HG03025 (cell line): Measurements from ENCODE around the gene ADAMTSL4.

Experiments used
- ATAC-seq: cut with Tn5 transposase; IDR thresholded peaks from one replicate; pipeline ENCODE4 v1.9.1; 2021; ENCODE audit warnings: mild to moderate bottlenecking, moderate library complexity; ENCODE audit not compliant: unreplicated experiment, low FRiP score

ADAMTSL4 gene

GRCh38 chr1:150553392-150554085, 4.3 kb downstream of the ADAMTSL4 start:
- no peak for ATAC-seq

GRCh38 chr1:150554086-150554452, 4.9 kb downstream of the ADAMTSL4 start:
- no peak for ATAC-seq

- no peak for ATAC-seq
Observed at GRCh38 chr1:150555198-150555970, 6.2 kb downstream of the ADAMTSL4 start.

- no peak for ATAC-seq
Observed at GRCh38 chr1:150555971-150556865, 7.0 kb downstream of the ADAMTSL4 start.

GRCh38 chr1:150557065-150557600, 7.9 kb downstream of the ADAMTSL4 start:
- no peak for ATAC-seq

- ATAC-seq, result no peak
Observed at GRCh38 chr1:150557813-150558212, 8.6 kb downstream of the ADAMTSL4 start.

GRCh38 chr1:150558303-150558704, 9.1 kb downstream of the ADAMTSL4 start:
- ATAC-seq, result no peak

GRCh38 chr1:150558761-150559655, 9.8 kb downstream of the ADAMTSL4 start:
- no peak for ATAC-seq

GRCh38 chr1:150559656-150560010, 10.4 kb downstream of the ADAMTSL4 start:
- ATAC-seq, result no peak

GRCh38 chr1:150560011-150560438, 10.8 kb downstream of the ADAMTSL4 start:
- ATAC-seq, result no peak

GRCh38 chr1:150560576-150561253, 11.5 kb downstream of the ADAMTSL4 start:
- no peak for ATAC-seq

- ATAC-seq, result no peak
Observed at GRCh38 chr1:150561254-150561973, 12.2 kb downstream of the ADAMTSL4 start.

GRCh38 chr1:150561974-150562445, 12.8 kb downstream of the ADAMTSL4 start:
- ATAC-seq, result peak; percentile 36

- peak; percentile 27 for ATAC-seq
Observed at GRCh38 chr1:150562446-150563339, 13.5 kb downstream of the ADAMTSL4 start.

- no peak for ATAC-seq
Observed at GRCh38 chr1:150563340-150564038, 14.3 kb downstream of the ADAMTSL4 start.

- no peak for ATAC-seq
Observed at GRCh38 chr1:150564051-150564991, 15.1 kb downstream of the ADAMTSL4 start.
